Hepatocyte (in vitro differentiated cells): ENCODE measurements around the gene TRPC4.

ENCODE experiments used
- CTCF ChIP-seq: fragments of 200-600 bp; sonication (generic); IDR thresholded peaks from 2 replicates; pipeline ENCODE4 v1.5.1; 2016; ENCODE audit warnings: antibody characterized with exemption, mild to moderate bottlenecking; ENCODE audit not compliant: poor library complexity
- EZH2phosphoT487 ChIP-seq: fragments of 200-600 bp; sonication (generic); IDR thresholded peaks from one replicate; pipeline ENCODE4 v1.6.1; 2018; ENCODE audit warnings: antibody characterized with exemption, mild to moderate bottlenecking, low read depth, moderate library complexity; ENCODE audit not compliant: unreplicated experiment, severe bottlenecking

- TF ChIP-seq CTCF, result no peak
- TF ChIP-seq EZH2phosphoT487, result no peak
Measured at GRCh38 chr13:37601648-37602440, 267.7 kb downstream of the TRPC4 start.
